Spleen (tissue), 7 donors: ENCODE data around the gene ZNF280D.

Source experiments
- POLR2A ChIP-seq, 3 donors: fragments of 450-650 bp; IDR thresholded peaks; one replicate each; pipeline ENCODE4 v1.5.1; 2017; ENCODE audit warnings: antibody characterized with exemption in 3 of 3, mild to moderate bottlenecking in 1 of 3
- POLR2AphosphoS5 ChIP-seq, 3 donors: sonication (generic); formaldehyde crosslinking; IDR thresholded peaks; one replicate each; pipeline ENCODE4 v1.5.1; 2017; ENCODE audit warnings: antibody characterized with exemption in 3 of 3
- TF ChIP-seq, protein P1 (sequence below), 11 experiments: fragments of 200-600 bp in 7 of 11; fragments of 450-650 bp in 4 of 11; sonication (generic) in 4 of 11; IDR thresholded peaks in 8 of 11; conservative IDR thresholded peaks in 3 of 11; 1 replicate in 7 of 11; 2 replicates in 4 of 11; pipeline versions ENCODE4 v1.4.0 to v1.8.0; 2016 to 2021; ENCODE audit warnings: antibody characterized with exemption in 11 of 11, inconsistent platforms in 4 of 11, mild to moderate bottlenecking in 1 of 11
- donor health status: DM: no; HTN: no; CAD: no; lungs with moderate emphysema.
- donor health status: DM: no; HTN: no; CAD: no.
- donor health status: DM: no; HTN: no; CAD: no.

DNA sequence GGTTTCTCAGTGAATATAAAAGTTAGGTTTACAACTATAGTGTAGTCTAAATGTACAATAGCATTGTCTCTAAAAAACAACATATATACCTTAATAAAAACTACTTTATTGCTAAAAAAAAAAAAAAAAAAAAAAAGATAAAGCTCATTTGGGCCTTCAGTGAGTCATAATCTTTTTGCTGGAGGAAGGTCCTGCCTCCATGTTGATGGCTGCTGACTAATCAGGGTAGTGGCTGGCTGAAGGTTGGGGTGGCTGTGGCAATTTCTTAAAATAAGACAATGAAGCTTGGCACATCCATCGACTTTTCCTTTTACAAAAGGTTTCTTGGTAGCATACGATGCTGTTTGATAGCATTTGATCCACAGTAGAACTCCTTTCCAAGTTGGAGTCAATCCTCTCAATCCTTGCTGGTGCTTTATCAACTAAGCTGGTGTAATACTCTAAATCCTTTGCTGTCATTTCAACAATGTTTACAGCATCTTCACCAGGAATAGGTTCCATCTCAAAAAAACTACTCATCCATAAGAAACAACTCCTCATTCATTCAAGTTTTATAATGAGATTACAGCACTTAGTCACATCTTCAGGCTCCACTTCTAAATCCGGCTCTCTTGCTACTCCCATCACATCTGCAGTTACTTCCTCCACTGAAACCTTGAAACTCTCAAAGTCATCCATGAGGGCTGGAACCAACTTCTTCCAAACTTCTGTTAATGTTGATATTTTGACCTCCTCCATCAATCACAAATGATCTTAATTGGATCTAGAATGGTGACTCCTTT is 13.3 kb downstream of the ZNF280D start:
- no peak for TF ChIP-seq POLR2AphosphoS5 (IDR thresholded peaks at IDR 0.05)
- TF ChIP-seq, protein P1, sequence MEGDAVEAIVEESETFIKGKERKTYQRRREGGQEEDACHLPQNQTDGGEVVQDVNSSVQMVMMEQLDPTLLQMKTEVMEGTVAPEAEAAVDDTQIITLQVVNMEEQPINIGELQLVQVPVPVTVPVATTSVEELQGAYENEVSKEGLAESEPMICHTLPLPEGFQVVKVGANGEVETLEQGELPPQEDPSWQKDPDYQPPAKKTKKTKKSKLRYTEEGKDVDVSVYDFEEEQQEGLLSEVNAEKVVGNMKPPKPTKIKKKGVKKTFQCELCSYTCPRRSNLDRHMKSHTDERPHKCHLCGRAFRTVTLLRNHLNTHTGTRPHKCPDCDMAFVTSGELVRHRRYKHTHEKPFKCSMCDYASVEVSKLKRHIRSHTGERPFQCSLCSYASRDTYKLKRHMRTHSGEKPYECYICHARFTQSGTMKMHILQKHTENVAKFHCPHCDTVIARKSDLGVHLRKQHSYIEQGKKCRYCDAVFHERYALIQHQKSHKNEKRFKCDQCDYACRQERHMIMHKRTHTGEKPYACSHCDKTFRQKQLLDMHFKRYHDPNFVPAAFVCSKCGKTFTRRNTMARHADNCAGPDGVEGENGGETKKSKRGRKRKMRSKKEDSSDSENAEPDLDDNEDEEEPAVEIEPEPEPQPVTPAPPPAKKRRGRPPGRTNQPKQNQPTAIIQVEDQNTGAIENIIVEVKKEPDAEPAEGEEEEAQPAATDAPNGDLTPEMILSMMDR (IDR thresholded peaks at IDR 0.05 in 8 of 11, conservative IDR thresholded peaks at IDR 0.05 in 3 of 11) = no peak
- TF ChIP-seq POLR2A (IDR thresholded peaks at IDR 0.05) = no peak
